Fibroblast of lung (primary cell): ENCODE data around the gene QARS1. TPM values are rescaled to one million over a fixed set of nuclear protein-coding genes. Genes with fewer than 3 reads are reported as not detected.

Experiments used
- DNase-seq, 2 donors: peaks; one replicate each; pipeline versions ENCODE4 v3.0.0 to v3.0.0-alpha.2; 2010; ENCODE audit warnings: low read depth in 2 of 2
- H2AFZ ChIP-seq: 2 replicates; pipeline ENCODE4 v1.5.1; 2012; ENCODE audit warnings: low read length, control low read depth, inconsistent platforms
- H3K27ac ChIP-seq: 2 replicates; pipeline ENCODE4 v1.5.1; 2011; ENCODE audit warnings: low read length, control low read depth; ENCODE audit not compliant: insufficient read depth
- H3K27me3 ChIP-seq: 2 replicates; pipeline ENCODE4 v1.5.1; 2011; ENCODE audit warnings: mild to moderate bottlenecking, low read length; ENCODE audit not compliant: control insufficient read depth, insufficient read depth
- H3K36me3 ChIP-seq: 2 replicates; pipeline ENCODE4 v1.5.1; 2011; ENCODE audit warnings: low read length; ENCODE audit not compliant: control insufficient read depth, insufficient read depth
- H3K4me1 ChIP-seq: 2 replicates; pipeline ENCODE4 v1.5.1; 2011; ENCODE audit warnings: low read length; ENCODE audit not compliant: control insufficient read depth, insufficient read depth; ENCODE audit errors: extremely low read depth
- H3K4me2 ChIP-seq: 2 replicates; pipeline ENCODE4 v1.5.1; 2011; ENCODE audit warnings: low read length, control low read depth; ENCODE audit not compliant: insufficient read depth; ENCODE audit errors: extremely low read depth
- H3K4me3 ChIP-seq, 4 experiments: fragments of 200-600 bp in 1 of 4; sonication (generic) in 1 of 4; replicated peaks in 1 of 4; 2 replicates each; pipeline ENCODE4 v1.5.1; 2011 to 2016; ENCODE audit warnings: low read length in 4 of 4, low read depth in 3 of 4, mild to moderate bottlenecking in 3 of 4, control low read depth in 2 of 4, inconsistent platforms in 1 of 4, mixed read lengths in 1 of 4; ENCODE audit not compliant: insufficient read depth in 1 of 4; ENCODE audit errors: control extremely low read depth in 1 of 4
- H3K79me2 ChIP-seq: 2 replicates; pipeline ENCODE4 v1.5.1; 2012; ENCODE audit warnings: mild to moderate bottlenecking, low read length, inconsistent platforms; ENCODE audit not compliant: control insufficient read depth, insufficient read depth
- H3K9ac ChIP-seq: 2 replicates; pipeline ENCODE4 v1.5.1; 2011; ENCODE audit warnings: mild to moderate bottlenecking, low read length, control low read depth; ENCODE audit not compliant: insufficient read depth
- H3K9me3 ChIP-seq: 2 replicates; pipeline ENCODE4 v1.5.1; 2012; ENCODE audit warnings: low read depth, low read length; ENCODE audit not compliant: control insufficient read depth, insufficient read depth
- H4K20me1 ChIP-seq: 2 replicates; pipeline ENCODE4 v1.5.1; 2011; ENCODE audit warnings: low read length; ENCODE audit not compliant: control insufficient read depth, insufficient read depth; ENCODE audit errors: extremely low read depth
- EZH2 ChIP-seq: IDR thresholded peaks from 2 replicates; pipeline ENCODE4 v1.5.1; 2012; ENCODE audit warnings: low read length, control low read depth, mild to moderate bottlenecking; ENCODE audit errors: missing control alignments
- polyA plus RNA-seq, 2 donors: library from polyadenylated mRNA; depleted of rRNA in 1 of 2; stranded (reverse) in 1 of 2; unstranded in 1 of 2; fragments of >200 nt; gene quantifications; 2 replicates each; pipeline ENCODE4 v1.2.1, GENCODE V29; 2011 to 2012; ENCODE audit warnings: missing spikeins in 1 of 2
- total RNA-seq: library from RNA; depleted of rRNA; stranded (reverse); fragments of >200 nt; gene quantifications from 2 replicates; pipeline ENCODE4 v1.2.1, GENCODE V29; 2014
- TF ChIP-seq, protein P1 (sequence below), 2 donors: IDR thresholded peaks in 1 of 2; conservative IDR thresholded peaks in 1 of 2; 1 replicate in 1 of 2; 2 replicates in 1 of 2; pipeline ENCODE4 v1.5.1; 2011 to 2012; ENCODE audit warnings: low read length in 2 of 2, control low read depth in 1 of 2, inconsistent platforms in 1 of 2, low read depth in 1 of 2, mild to moderate bottlenecking in 1 of 2

The QARS1 gene
- total and polyA plus RNA-seq, 2 donors (not counting 1 experiment from before 2014, with no cell fraction given): 164 to 304 TPM

- no peak for DNase-seq
- no peaks in the 10 kb centered on the region for H3K9me3 ChIP-seq
- TF ChIP-seq, protein P1, sequence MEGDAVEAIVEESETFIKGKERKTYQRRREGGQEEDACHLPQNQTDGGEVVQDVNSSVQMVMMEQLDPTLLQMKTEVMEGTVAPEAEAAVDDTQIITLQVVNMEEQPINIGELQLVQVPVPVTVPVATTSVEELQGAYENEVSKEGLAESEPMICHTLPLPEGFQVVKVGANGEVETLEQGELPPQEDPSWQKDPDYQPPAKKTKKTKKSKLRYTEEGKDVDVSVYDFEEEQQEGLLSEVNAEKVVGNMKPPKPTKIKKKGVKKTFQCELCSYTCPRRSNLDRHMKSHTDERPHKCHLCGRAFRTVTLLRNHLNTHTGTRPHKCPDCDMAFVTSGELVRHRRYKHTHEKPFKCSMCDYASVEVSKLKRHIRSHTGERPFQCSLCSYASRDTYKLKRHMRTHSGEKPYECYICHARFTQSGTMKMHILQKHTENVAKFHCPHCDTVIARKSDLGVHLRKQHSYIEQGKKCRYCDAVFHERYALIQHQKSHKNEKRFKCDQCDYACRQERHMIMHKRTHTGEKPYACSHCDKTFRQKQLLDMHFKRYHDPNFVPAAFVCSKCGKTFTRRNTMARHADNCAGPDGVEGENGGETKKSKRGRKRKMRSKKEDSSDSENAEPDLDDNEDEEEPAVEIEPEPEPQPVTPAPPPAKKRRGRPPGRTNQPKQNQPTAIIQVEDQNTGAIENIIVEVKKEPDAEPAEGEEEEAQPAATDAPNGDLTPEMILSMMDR (conservative IDR thresholded peaks at IDR 0.05 in 1 of 2, IDR thresholded peaks at IDR 0.05 in 1 of 2; ENCODE audit: low read depth in 1 of 2, low read length in 2 of 2): no peak
- TF ChIP-seq EZH2: no peak
- peak overlapping the region; percentile 88 for H3K27ac ChIP-seq
- peak overlapping the region; percentile 100 for H3K4me2 ChIP-seq
- no peaks in the 10 kb centered on the region for H4K20me1 ChIP-seq
- H3K4me1 ChIP-seq: peaks cover 7% of the 10 kb centered on the region
- H3K9ac ChIP-seq: peak overlapping the region; percentile 81
- H3K27me3 ChIP-seq: no peaks in the 10 kb centered on the region
- peak overlapping the region; percentile 75 to 89 (median 76) for H3K4me3 ChIP-seq
- H3K79me2 ChIP-seq: peaks cover 14% of the 10 kb centered on the region
- peak overlapping the region; percentile 85 for H2AFZ ChIP-seq
- H3K36me3 ChIP-seq: peaks cover 32% of the 10 kb centered on the region
These were observed 518 bp downstream of the QARS1 start for GRCh38 chr3:49104052-49104426.

GRCh38 chr3:49100046-49100615 is 4.4 kb downstream of the QARS1 start:
- no peak for TF ChIP-seq EZH2
- peaks cover 7% of the 10 kb centered on the region for H3K4me1 ChIP-seq
- no peaks in the 10 kb centered on the region for H4K20me1 ChIP-seq
- H3K4me3 ChIP-seq: no peak overlapping the region
- H3K27ac ChIP-seq: no peak overlapping the region
- H3K79me2 ChIP-seq: peaks cover 14% of the 10 kb centered on the region
- H3K9ac ChIP-seq: no peak overlapping the region
- no peaks in the 10 kb centered on the region for H3K9me3 ChIP-seq
- peaks cover 45% of the 10 kb centered on the region for H3K36me3 ChIP-seq
- no peak overlapping the region for H3K4me2 ChIP-seq
- H2AFZ ChIP-seq: no peak overlapping the region
- H3K27me3 ChIP-seq: no peaks in the 10 kb centered on the region
- DNase-seq: no peak

DNA sequence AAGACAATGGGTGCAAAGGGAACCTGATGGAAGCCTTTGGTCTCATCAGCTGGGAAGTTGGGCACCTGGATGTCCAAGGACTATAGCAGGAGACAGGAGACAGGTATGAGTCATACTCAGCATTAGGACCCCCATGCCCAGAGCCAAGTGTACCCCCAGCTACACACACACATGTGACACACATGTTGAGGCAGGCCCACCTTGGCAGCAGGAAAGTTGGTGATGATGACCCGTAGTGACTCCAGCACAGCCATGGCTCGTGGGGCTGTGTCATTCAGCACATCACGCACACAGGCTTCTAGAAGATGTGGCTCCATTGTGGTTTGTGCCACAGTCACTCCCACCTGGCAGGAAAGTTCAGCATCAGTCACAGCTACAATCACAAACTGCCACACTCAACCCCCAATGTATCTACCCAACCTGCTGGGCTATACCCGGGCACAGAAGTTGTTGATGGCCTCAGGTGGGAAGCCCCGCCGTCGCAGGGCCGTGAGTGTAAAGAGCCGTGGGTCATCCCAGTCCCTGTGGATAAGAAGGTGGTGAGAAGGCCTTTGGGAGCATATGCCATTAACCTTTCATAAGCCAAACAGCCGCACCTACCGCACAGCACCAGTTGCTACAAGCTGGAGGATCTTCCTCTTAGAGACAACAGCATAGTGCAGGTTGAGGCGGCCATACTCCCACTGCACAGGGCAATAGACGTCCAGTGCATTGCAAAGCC is 5.5 kb downstream of the QARS1 start:
- TF ChIP-seq, protein P1 (conservative IDR thresholded peaks at IDR 0.05 in 1 of 2, IDR thresholded peaks at IDR 0.05 in 1 of 2; ENCODE audit: low read depth in 1 of 2, low read length in 2 of 2): no peak
- TF ChIP-seq EZH2: no peak
- no peak for DNase-seq

More for the DNA sequence above, 5.5 kb downstream of the QARS1 start:
- H4K20me1 ChIP-seq: no peaks in the 10 kb centered on the region
- H3K4me2 ChIP-seq: no peak overlapping the region
- H3K27ac ChIP-seq: peak overlapping the region; percentile 23
- peaks cover 45% of the 10 kb centered on the region for H3K36me3 ChIP-seq
- no peak overlapping the region for H2AFZ ChIP-seq
- H3K9ac ChIP-seq: no peak overlapping the region
- no peak overlapping the region for H3K4me3 ChIP-seq
- no peaks in the 10 kb centered on the region for H3K9me3 ChIP-seq
- H3K4me1 ChIP-seq: peaks cover 11% of the 10 kb centered on the region
- H3K79me2 ChIP-seq: peaks cover 10% of the 10 kb centered on the region
- no peaks in the 10 kb centered on the region for H3K27me3 ChIP-seq
